ENCODE data around the gene ATP6V1B1. TPM values are rescaled to one million over a fixed set of nuclear protein-coding genes. Genes with fewer than 3 reads are reported as not detected.

ATP6V1B1 gene
- total and polyA plus RNA-seq, 12 donors = 0.14 to 4.6 (median 0.69) TPM; not detected in 4

- H3K36me3 ChIP-seq (replicated peaks in 1 of 2) = no peaks in the 10 kb centered on the region
- WGBS, 4 donors = 78 to 86% (median 82%) methylated on average over 4 of the region's 4 CpGs
- no peak overlapping the region for H3K4me3 ChIP-seq
- TF ChIP-seq CTCF (IDR thresholded peaks at IDR 0.05) (no peak), POLR2A (IDR thresholded peaks at IDR 0.05) (no peak)
- peaks cover 3 to 8% of the 10 kb centered on the region in 2 donors for H3K4me1 ChIP-seq (replicated peaks in 1 of 2)
- no peak overlapping the region for H3K27ac ChIP-seq
- no peak for DNase-seq
- intact Hi-C loops (cut with DNase I) = loop anchor here in 1 of 2 donors (5.0 kb wide), 1 partner anchor 82 kb away; no protein-coding TSS in a partner anchor
- H3K27me3 ChIP-seq = no peaks in the 10 kb centered on the region
- H3K9me3 ChIP-seq (replicated peaks in 1 of 3) = no peaks in the 10 kb centered on the region
These were observed 8.5 kb downstream of the ATP6V1B1 start for GRCh38 chr2:70944111-70944690.

- TF ChIP-seq CTCF (IDR thresholded peaks at IDR 0.05) (peak; percentile 59 to 77 (median 70)), POLR2A (IDR thresholded peaks at IDR 0.05) (no peak)
- H3K4me1 ChIP-seq (replicated peaks in 1 of 2) = peaks cover 3 to 8% of the 10 kb centered on the region in 2 donors
- intact Hi-C loops (cut with DNase I) = loop anchor here (5.0 kb wide), 3 partner anchors 75 to 160 kb away; no protein-coding TSS in a partner anchor
- 18 to 22% (median 18%) methylated on average over 6 to 8 of the region's 8 CpGs for WGBS, 4 donors
- H3K27me3 ChIP-seq = no peaks in the 10 kb centered on the region
- H3K9me3 ChIP-seq (replicated peaks in 1 of 3) = no peaks in the 10 kb centered on the region
- H3K27ac ChIP-seq = no peak overlapping the region
- no peak overlapping the region for H3K4me3 ChIP-seq
- peak; percentile 32 to 79 (median 55) for DNase-seq
- H3K36me3 ChIP-seq (replicated peaks in 1 of 2) = no peaks in the 10 kb centered on the region
These were observed 11.2 kb downstream of the ATP6V1B1 start for GRCh38 chr2:70946832-70947442.

GRCh38 chr2:70947556-70948184, 12.0 kb downstream of the ATP6V1B1 start:
- H3K36me3 ChIP-seq (replicated peaks in 1 of 2) = no peaks in the 10 kb centered on the region
- H3K27me3 ChIP-seq = peaks cover 2% of the 10 kb centered on the region
- TF ChIP-seq CTCF (IDR thresholded peaks at IDR 0.05) (no peak), POLR2A (IDR thresholded peaks at IDR 0.05) (no peak)
- H3K4me1 ChIP-seq (replicated peaks in 1 of 2) = peaks cover 3 to 8% of the 10 kb centered on the region in 2 donors
- WGBS, 4 donors = 49 to 53% (median 50%) methylated on average over 7 to 11 of the region's 11 CpGs
- H3K4me3 ChIP-seq = peak overlapping the region in 1 of 4 donors; percentile 41
- H3K9me3 ChIP-seq (replicated peaks in 1 of 3) = no peaks in the 10 kb centered on the region
- peak in 3 of 7 donors; percentile 11 to 42 (median 12) for DNase-seq
- intact Hi-C loops (cut with DNase I) = loop anchor here (5.0 kb wide), 3 partner anchors 75 to 160 kb away; no protein-coding TSS in a partner anchor
- no peak overlapping the region for H3K27ac ChIP-seq

GRCh38 chr2:70948337-70949003, 12.8 kb downstream of the ATP6V1B1 start:
- WGBS, 4 donors = 10 to 22% (median 11%) methylated on average over 11 to 27 of the region's 27 CpGs
- Histone ChIP-seq H3K36me3 (replicated peaks in 1 of 2) (no peaks in the 10 kb centered on the region), H3K4me3 (peak overlapping the region in 1 of 4 donors; percentile 41), H3K9me3 (replicated peaks in 1 of 3) (no peaks in the 10 kb centered on the region), H3K4me1 (replicated peaks in 1 of 2) (peaks cover 3 to 8% of the 10 kb centered on the region in 2 donors), H3K27ac (no peak overlapping the region), H3K27me3 (peaks cover 5% of the 10 kb centered on the region)
- intact Hi-C loops (cut with DNase I) = loop anchor here (5.0 kb wide), 3 partner anchors 76 to 161 kb away; no protein-coding TSS in a partner anchor
- TF ChIP-seq CTCF (IDR thresholded peaks at IDR 0.05) = peak; percentile 56 to 81 (median 76)
- TF ChIP-seq POLR2A (IDR thresholded peaks at IDR 0.05) = no peak
- DNase-seq = peak; percentile 72 to 85 (median 81)
